Lower lobe of right lung (tissue), 2 donors: ENCODE measurements around the gene GNAT3. TPM values are rescaled to one million over a fixed set of nuclear protein-coding genes. Genes with fewer than 3 reads are reported as not detected.
A peak's percentile ranks its signal among the peaks of the same experiment; 100 is the strongest.

Source experiments
- ATAC-seq, 2 donors: fragments of 200-7000 bp; cut with Tn5 transposase; one replicate each; pipeline ENCODE4 v1.9.1; 2020 to 2022; ENCODE audit warnings: mild to moderate bottlenecking in 2 of 2, moderate library complexity in 2 of 2
- DNase-seq: peaks from one replicate; pipeline ENCODE4 v3.0.0-alpha.2; 2020
- H3K27ac ChIP-seq: fragments of 200-600 bp; one replicate; pipeline ENCODE4 v1.8.0; 2022
- H3K27me3 ChIP-seq: fragments of 200-600 bp; one replicate; pipeline ENCODE4 v1.8.0; 2022; ENCODE audit warnings: low read depth
- H3K36me3 ChIP-seq: fragments of 200-600 bp; one replicate; pipeline ENCODE4 v1.8.0; 2022; ENCODE audit warnings: mild to moderate bottlenecking
- H3K4me1 ChIP-seq: fragments of 200-600 bp; one replicate; pipeline ENCODE4 v1.8.0; 2022
- H3K4me3 ChIP-seq: fragments of 200-600 bp; one replicate; pipeline ENCODE4 v1.8.0; 2022; ENCODE audit warnings: mild to moderate bottlenecking
- H3K9me3 ChIP-seq: fragments of 200-600 bp; one replicate; pipeline ENCODE4 v1.8.0; 2022
- CTCF ChIP-seq: fragments of 200-600 bp; IDR thresholded peaks from one replicate; pipeline ENCODE4 v1.8.0; 2022; ENCODE audit warnings: antibody characterized with exemption, mild to moderate bottlenecking
- intact Hi-C: fragments of 100-400 bp; cut with DNase I; formaldehyde crosslinking; loops from one replicate; pipeline ENCODE4 v1.11.0; 2022
- total RNA-seq: library from RNA; stranded (reverse); fragmentation: NEBNext Ultra II Directional; extraction: Animal tissue kit (Norgen Biotek cat#: 25700); gene quantifications from one replicate; pipeline ENCODE4 v1.2.1, GENCODE V29; 2021
- donor health status: DM: no; HTN: yes; CAD: no; lungs with severe emphysema.

The GNAT3 gene
- total RNA-seq, 1 donor from 2014 or later: not detected

GRCh38 chr7:80520199-80520598, 8.3 kb upstream of the GNAT3 start:
- peaks cover 6% of the 10 kb centered on the region for H3K4me1 ChIP-seq
- intact Hi-C loops: no loop called here
- no peak overlapping the region for H3K4me3 ChIP-seq
- H3K27ac ChIP-seq: no peak overlapping the region
- H3K9me3 ChIP-seq: no peaks in the 10 kb centered on the region
- H3K27me3 ChIP-seq: no peaks in the 10 kb centered on the region
- DNase-seq: no peak
- TF ChIP-seq CTCF: no peak
- H3K36me3 ChIP-seq: no peaks in the 10 kb centered on the region
- no peak for ATAC-seq

GRCh38 chr7:80517282-80517747, 5.5 kb upstream of the GNAT3 start:
- H3K9me3 ChIP-seq: no peaks in the 10 kb centered on the region
- peak overlapping the region; percentile 12 for H3K27ac ChIP-seq
- peak; percentile 70 to 76 for ATAC-seq
- no peak for DNase-seq
- peaks cover 6% of the 10 kb centered on the region for H3K4me1 ChIP-seq
- no peaks in the 10 kb centered on the region for H3K36me3 ChIP-seq
- no peak for TF ChIP-seq CTCF
- no peaks in the 10 kb centered on the region for H3K27me3 ChIP-seq
- H3K4me3 ChIP-seq: no peak overlapping the region
- intact Hi-C loops: no loop called here

- H3K36me3 ChIP-seq: no peaks in the 10 kb centered on the region
- DNase-seq (no peak), ATAC-seq (no peak)
- no peak overlapping the region for H3K27ac ChIP-seq
- TF ChIP-seq CTCF: no peak
- intact Hi-C loops: no loop called here
- H3K4me3 ChIP-seq: no peak overlapping the region
- no peaks in the 10 kb centered on the region for H3K9me3 ChIP-seq
- peaks cover 6% of the 10 kb centered on the region for H3K4me1 ChIP-seq
- no peaks in the 10 kb centered on the region for H3K27me3 ChIP-seq
Measured at GRCh38 chr7:80515298-80515697, 3.4 kb upstream of the GNAT3 start.

- TF ChIP-seq CTCF: no peak
- no peak for ATAC-seq
- H3K4me1 ChIP-seq: no peaks in the 10 kb centered on the region
- H3K4me3 ChIP-seq: no peak overlapping the region
- H3K36me3 ChIP-seq: no peaks in the 10 kb centered on the region
- no peak for DNase-seq
- H3K27me3 ChIP-seq: no peaks in the 10 kb centered on the region
- H3K9me3 ChIP-seq: no peaks in the 10 kb centered on the region
- no peak overlapping the region for H3K27ac ChIP-seq
- intact Hi-C loops: no loop called here
Measured at GRCh38 chr7:80510021-80510420, 1.8 kb downstream of the GNAT3 start.

- ATAC-seq: no peak
- intact Hi-C loops: no loop called here
- no peaks in the 10 kb centered on the region for H3K36me3 ChIP-seq
- no peak for TF ChIP-seq CTCF
- no peaks in the 10 kb centered on the region for H3K4me1 ChIP-seq
- H3K9me3 ChIP-seq: no peaks in the 10 kb centered on the region
- H3K27me3 ChIP-seq: no peaks in the 10 kb centered on the region
- H3K27ac ChIP-seq: no peak overlapping the region
- no peak for DNase-seq
- H3K4me3 ChIP-seq: no peak overlapping the region
Measured at GRCh38 chr7:80508440-80508839, 3.4 kb downstream of the GNAT3 start.
